DMS79 (cell line): ENCODE measurements around the gene KCNB1.

Source experiments
- DNase-seq: peaks from one replicate; lab custom pipeline; 2025; lab: John Stamatoyannopoulos, UW

Gene KCNB1

GRCh38 chr20:49482621-49483017 is at the start of gene KCNB1:
Gene KCNB1 (minus strand): TSS chr20:49482668. CDS start chr20:49482480, 188 bp downstream.
- no peak for DNase-seq

- DNase-seq: no peak
Measured at GRCh38 chr20:49529470-49529869, 47.0 kb upstream of the KCNB1 start.

- no peak for DNase-seq
Measured at GRCh38 chr20:49526568-49526967, 44.1 kb upstream of the KCNB1 start.

GRCh38 chr20:49526056-49526455 is 43.6 kb upstream of the KCNB1 start:
- DNase-seq: no peak

- DNase-seq: no peak
Measured at GRCh38 chr20:49523767-49524360, 41.4 kb upstream of the KCNB1 start.

GRCh38 chr20:49521356-49521755 is 38.9 kb upstream of the KCNB1 start:
- no peak for DNase-seq

- DNase-seq: no peak
Measured at GRCh38 chr20:49519777-49520359, 37.4 kb upstream of the KCNB1 start.

GRCh38 chr20:49519212-49519712 is 36.8 kb upstream of the KCNB1 start:
- DNase-seq: no peak

GRCh38 chr20:49518576-49518975 is 36.1 kb upstream of the KCNB1 start:
- DNase-seq: no peak

GRCh38 chr20:49517805-49518100 is 35.3 kb upstream of the KCNB1 start:
- no peak for DNase-seq

GRCh38 chr20:49516916-49517804 is 34.7 kb upstream of the KCNB1 start:
- no peak for DNase-seq

GRCh38 chr20:49515586-49515985 is 33.1 kb upstream of the KCNB1 start:
- no peak for DNase-seq

GRCh38 chr20:49513517-49513916 is 31.0 kb upstream of the KCNB1 start:
- no peak for DNase-seq

- DNase-seq: no peak
Measured at GRCh38 chr20:49513009-49513408, 30.5 kb upstream of the KCNB1 start.

GRCh38 chr20:49511788-49512525 is 29.5 kb upstream of the KCNB1 start:
- no peak for DNase-seq

GRCh38 chr20:49510562-49511122 is 28.2 kb upstream of the KCNB1 start:
- DNase-seq: no peak

- DNase-seq: peak; percentile 20
Measured at GRCh38 chr20:49508435-49509199, 26.1 kb upstream of the KCNB1 start.

- no peak for DNase-seq
Measured at GRCh38 chr20:49507741-49508434, 25.4 kb upstream of the KCNB1 start.

- peak; percentile 47 for DNase-seq
Measured at GRCh38 chr20:49505518-49505917, 23.1 kb upstream of the KCNB1 start.

GRCh38 chr20:49503176-49503575 is 20.7 kb upstream of the KCNB1 start:
- no peak for DNase-seq

GRCh38 chr20:49501917-49502316 is 19.4 kb upstream of the KCNB1 start:
- DNase-seq: no peak
